Stimulated activated CD4-positive, alpha-beta T cell treated with anti-CD3 and anti-CD28 coated beads, Interleukin-12 subunit alpha, Interleukin-12 subunit beta, amount 100 ng/mL, for 4 hours (primary cell): ENCODE results near the gene FBXO24.

Experiments
- DNase-seq: peaks from one replicate; pipeline ENCODE4 v3.0.0-alpha.2; 2020

FBXO24 gene

DNA sequence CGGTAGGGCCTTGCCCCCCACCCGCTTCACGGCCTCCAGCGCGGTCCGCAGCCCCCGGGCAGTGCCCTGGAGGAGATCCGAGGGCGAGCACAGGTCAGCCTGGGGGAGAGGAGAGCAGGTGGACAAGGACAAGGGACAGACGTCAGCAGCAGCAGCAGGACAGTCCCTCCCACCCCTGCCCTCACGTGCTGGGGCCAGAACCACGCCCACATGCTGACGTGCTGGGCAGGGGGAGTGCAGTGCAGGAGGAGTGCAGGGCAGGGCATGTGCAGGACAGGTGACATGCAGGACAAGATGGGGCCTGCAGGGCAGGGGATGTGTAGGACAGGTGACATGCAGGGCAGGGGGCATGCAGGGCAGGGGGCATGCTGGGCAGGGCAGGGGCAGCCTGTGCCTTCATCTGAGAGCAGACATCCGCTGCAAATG lies 10.9 kb upstream of the FBXO24 start:
- no peak for DNase-seq

DNA sequence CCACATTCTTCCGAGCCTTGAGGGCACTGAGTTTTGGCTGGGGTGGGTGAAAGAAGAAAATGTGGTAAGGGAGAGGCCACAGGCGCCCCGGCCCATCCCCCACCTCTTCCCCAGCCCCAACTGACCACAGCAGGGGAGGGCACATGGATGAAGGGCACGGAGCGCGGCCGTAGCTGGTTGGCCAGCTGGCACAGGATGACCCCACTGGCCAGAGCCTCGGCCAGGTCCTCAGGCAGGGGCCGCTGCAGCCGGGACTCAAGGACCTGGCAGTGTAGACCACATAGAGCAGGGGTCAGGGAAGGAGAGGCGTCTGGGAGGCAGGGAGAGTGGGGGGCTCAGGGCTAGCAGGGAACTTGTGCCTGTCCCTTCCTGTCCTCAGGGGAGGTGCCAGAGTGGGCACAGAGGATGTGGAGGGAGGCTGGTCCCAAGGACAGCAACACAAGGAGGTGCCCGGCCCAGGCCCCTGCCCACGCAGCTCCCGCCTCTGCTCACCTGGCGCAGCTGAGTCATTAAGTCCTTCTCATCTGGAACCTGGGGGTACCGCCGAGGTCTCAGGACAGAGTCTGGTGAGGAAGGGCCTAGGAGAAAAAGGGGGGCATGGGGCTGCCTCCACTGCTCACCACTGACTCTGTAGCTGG lies 10.3 kb upstream of the FBXO24 start:
- no peak for DNase-seq

DNA sequence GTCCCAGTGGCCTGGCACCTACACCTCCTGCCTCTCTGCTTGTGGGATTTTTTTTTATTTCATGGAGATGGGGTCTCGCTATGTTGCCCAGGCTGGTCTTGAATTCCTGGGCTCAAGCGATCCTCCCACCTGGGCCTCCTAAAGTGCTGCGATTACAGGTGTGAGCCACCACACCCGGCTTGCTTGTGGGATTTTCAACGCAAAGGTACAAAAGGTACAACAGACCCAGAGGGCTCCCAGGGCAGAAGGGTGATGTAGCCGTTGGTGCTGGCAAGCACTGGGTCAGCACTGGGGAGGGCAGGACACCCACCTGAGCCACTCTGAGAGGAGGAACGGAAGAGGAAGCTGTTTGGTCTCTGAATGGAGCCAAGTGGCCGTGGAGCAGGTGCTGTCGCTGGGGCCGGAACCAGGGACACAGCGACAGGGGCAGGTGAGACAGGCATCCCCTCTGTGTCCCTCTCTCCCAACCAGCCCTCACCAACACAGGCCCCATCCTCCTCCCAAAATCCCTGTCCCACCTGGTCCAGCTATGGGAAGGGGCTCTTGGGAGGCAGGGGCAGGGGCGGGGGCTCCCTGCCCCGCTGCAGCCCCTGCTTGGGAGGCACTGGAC lies 9.6 kb upstream of the FBXO24 start:
- no peak for DNase-seq

DNA sequence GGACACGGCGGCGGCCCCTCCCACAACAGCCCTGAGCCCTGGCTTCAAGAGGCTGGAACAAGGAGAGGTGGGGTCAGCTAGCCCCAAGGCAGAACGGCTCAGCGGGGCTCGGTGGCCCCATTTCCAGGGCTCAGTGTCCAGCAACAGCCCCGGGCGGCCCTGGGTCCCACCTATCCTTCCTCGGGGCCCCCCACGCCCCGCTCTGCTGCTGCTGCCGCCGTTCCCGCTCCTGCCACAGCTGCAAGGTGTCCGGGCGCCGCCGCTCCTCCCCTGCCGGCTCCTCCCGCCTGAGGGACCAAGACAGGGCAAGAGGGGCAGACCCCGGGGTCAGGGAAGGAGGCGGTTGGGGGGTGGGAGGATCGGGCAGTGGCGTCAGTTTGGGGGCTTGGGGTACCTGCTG lies 9.0 kb upstream of the FBXO24 start:
- DNase-seq = no peak

- no peak for DNase-seq
These were observed 8.6 kb upstream of the FBXO24 start for GRCh38 chr7:100577507-100577906.

- DNase-seq = no peak
These were observed 7.6 kb upstream of the FBXO24 start for GRCh38 chr7:100578246-100579183.

GRCh38 chr7:100580466-100581283 lies 5.5 kb upstream of the FBXO24 start:
- DNase-seq = no peak

- DNase-seq = no peak
These were observed 4.0 kb upstream of the FBXO24 start for GRCh38 chr7:100582041-100582579.

- no peak for DNase-seq
These were observed 3.5 kb upstream of the FBXO24 start for GRCh38 chr7:100582650-100583049.

DNA sequence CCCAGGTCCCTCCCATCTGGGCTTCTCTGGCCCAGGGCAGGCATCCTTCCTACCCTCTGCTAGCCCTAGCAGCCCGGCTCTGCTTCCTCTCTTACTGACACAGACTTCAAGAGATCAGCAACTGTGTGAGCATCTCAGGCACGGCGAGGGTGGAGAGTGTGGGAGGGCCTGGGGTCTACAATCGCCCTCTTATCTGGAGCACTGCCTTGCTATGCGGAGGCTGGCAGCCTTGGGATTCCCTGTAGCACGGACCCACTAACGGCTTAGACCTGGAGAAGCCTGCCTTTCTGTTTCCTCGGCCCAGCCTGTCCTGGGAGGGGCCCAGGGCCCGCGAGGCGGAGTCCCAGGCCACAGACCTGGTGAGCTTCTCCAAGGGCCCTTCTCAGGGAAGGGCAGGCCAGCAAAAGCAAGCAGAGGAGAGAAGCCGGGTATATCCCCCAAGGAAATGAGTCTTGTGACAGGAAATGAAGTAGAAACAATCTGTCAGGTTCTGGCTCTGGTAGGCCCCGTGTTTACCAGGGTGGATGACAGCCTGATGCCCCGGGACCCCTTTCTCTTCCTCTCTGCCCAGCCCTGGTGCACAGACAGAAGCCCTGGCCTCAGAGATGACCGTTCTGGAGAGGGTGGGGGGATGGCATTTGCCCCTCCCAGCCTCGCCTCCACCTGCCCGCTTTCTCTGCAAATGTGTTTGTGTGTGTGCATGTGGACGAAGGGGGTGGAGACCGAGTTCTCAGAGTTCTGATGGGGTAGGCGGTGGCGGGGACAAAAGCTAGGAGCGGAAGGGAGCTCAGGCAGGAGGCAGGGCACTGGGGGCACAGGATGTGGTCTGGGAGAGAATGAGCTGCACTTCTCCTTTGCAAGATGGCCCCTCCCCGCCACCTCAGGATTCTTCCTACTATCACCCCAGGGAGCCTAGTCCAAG lies 2.7 kb upstream of the FBXO24 start:
- DNase-seq = peak; percentile 56

- DNase-seq = no peak
These were observed 2.0 kb upstream of the FBXO24 start for GRCh38 chr7:100584054-100584682.

- no peak for DNase-seq
These were observed 1.2 kb upstream of the FBXO24 start for GRCh38 chr7:100584683-100585510.

DNA sequence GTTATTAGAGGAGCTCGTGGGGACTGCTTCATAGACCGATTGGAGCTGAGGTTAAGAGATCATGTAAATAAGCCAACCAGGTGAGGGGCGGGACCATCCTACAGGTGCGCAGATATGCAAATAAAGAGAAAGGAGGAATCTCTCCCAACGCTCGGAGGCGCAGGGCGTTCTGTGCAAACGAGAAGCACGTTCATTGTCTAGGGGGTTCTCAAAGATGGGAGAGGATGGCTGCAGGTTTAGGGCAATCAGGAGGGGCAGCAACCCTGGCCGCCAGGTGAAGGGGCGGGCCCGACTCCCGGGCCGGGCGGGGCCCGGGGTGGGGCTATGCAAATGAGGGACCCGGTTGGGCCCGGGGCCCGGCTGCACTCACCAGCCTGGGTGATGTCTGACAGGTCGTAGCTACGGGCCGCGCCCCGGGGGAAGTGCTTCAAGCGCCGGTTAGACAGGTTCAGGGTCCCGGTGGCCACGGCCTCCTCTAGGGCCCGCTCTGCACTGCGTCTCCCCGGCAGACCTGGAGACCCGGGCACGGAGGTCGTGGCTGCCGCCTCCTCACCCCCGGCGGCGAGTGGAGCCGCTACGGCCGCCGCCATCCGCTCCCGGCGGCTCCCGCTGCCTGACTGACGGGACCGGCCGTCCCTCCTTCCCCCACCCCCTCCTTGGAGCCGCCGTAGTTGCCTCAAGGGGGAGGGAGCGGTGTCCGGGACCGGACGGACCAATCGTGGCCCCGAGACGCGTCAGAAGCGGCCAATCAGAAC lies 440 bp upstream of the FBXO24 start, which contains the start of gene LRCH4:
Gene LRCH4 (minus strand): TSS at position 619 of the 755 bp plus-strand sequence. CDS start 29 bp downstream, at position 590.
- peak; percentile 57 for DNase-seq

GRCh38 chr7:100588438-100588837 lies 2.3 kb downstream of the FBXO24 start:
- no peak for DNase-seq

GRCh38 chr7:100589341-100589947 lies 3.3 kb downstream of the FBXO24 start:
- no peak for DNase-seq

- DNase-seq = no peak
These were observed 4.1 kb downstream of the FBXO24 start for GRCh38 chr7:100590077-100590737.

GRCh38 chr7:100591596-100591995 lies 5.5 kb downstream of the FBXO24 start:
- DNase-seq = no peak

- no peak for DNase-seq
These were observed 9.1 kb downstream of the FBXO24 start for GRCh38 chr7:100595188-100595587.
